Spleen (tissue), 7 donors: Measurements from ENCODE around the gene LRIT2.

ENCODE experiments used
- POLR2A ChIP-seq, 3 donors: fragments of 450-650 bp; IDR thresholded peaks; one replicate each; pipeline ENCODE4 v1.5.1; 2017; ENCODE audit warnings: antibody characterized with exemption in 3 of 3, mild to moderate bottlenecking in 1 of 3
- POLR2AphosphoS5 ChIP-seq, 3 donors: sonication (generic); formaldehyde crosslinking; IDR thresholded peaks; one replicate each; pipeline ENCODE4 v1.5.1; 2017; ENCODE audit warnings: antibody characterized with exemption in 3 of 3
- TF ChIP-seq, protein P1 (sequence below), 11 experiments: fragments of 200-600 bp in 7 of 11; fragments of 450-650 bp in 4 of 11; sonication (generic) in 4 of 11; IDR thresholded peaks in 8 of 11; conservative IDR thresholded peaks in 3 of 11; 1 replicate in 7 of 11; 2 replicates in 4 of 11; pipeline versions ENCODE4 v1.4.0 to v1.8.0; 2016 to 2021; ENCODE audit warnings: antibody characterized with exemption in 11 of 11, inconsistent platforms in 4 of 11, mild to moderate bottlenecking in 1 of 11
- donor health status: DM: no; HTN: no; CAD: no; lungs with moderate emphysema.
- donor health status: DM: no; HTN: no; CAD: no.
- donor health status: DM: no; HTN: no; CAD: no.

DNA sequence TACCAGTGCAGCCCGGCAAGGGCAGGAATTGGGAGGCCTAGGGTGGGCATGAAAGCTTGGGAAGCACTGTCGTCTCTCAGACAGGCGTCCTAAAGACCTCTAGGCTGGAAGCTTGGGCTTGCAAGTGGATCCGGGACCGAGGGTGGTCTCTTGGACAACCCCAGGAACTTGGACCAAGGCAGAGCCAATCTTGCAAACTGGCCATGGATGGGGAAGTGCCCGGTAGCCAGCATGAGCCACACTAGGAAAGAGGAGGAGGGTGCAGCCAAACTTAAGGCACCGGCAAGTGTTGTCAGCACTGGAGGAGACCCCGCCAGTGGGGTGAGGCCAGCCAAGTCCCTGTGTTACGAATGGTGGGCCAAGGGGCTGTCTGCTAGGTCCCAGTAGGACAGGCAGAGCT is 8.5 kb downstream of the LRIT2 start:
- TF ChIP-seq POLR2AphosphoS5 (IDR thresholded peaks at IDR 0.05) (no peak), POLR2A (IDR thresholded peaks at IDR 0.05) (no peak)
- TF ChIP-seq, protein P1, sequence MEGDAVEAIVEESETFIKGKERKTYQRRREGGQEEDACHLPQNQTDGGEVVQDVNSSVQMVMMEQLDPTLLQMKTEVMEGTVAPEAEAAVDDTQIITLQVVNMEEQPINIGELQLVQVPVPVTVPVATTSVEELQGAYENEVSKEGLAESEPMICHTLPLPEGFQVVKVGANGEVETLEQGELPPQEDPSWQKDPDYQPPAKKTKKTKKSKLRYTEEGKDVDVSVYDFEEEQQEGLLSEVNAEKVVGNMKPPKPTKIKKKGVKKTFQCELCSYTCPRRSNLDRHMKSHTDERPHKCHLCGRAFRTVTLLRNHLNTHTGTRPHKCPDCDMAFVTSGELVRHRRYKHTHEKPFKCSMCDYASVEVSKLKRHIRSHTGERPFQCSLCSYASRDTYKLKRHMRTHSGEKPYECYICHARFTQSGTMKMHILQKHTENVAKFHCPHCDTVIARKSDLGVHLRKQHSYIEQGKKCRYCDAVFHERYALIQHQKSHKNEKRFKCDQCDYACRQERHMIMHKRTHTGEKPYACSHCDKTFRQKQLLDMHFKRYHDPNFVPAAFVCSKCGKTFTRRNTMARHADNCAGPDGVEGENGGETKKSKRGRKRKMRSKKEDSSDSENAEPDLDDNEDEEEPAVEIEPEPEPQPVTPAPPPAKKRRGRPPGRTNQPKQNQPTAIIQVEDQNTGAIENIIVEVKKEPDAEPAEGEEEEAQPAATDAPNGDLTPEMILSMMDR (IDR thresholded peaks at IDR 0.05 in 8 of 11, conservative IDR thresholded peaks at IDR 0.05 in 3 of 11), result no peak
